ENCODE data around the gene SGCD.

Gene SGCD

GRCh38 chr5:156779436-156779835 lies 452.5 kb downstream of the SGCD start:
- Histone ChIP-seq H4K20me1 (ENCODE audit: insufficient read depth, low read length, poor library complexity, severe bottlenecking) (no peaks in the 10 kb centered on the region), H3K4me3 (ENCODE audit: low read length, poor library complexity, severe bottlenecking) (no peak overlapping the region), H3K4me1 (ENCODE audit: insufficient read depth, low read length, poor library complexity, severe bottlenecking) (peaks cover 18% of the 10 kb centered on the region), H2AFZ (ENCODE audit: low read length) (no peak overlapping the region), H3K9me3 (ENCODE audit: insufficient read depth, low read depth, low read length) (peaks cover 3% of the 10 kb centered on the region; the same call in 1 of the 2 replicates), H3K27me3 (ENCODE audit: insufficient read depth, low read length, poor library complexity, severe bottlenecking) (no peaks in the 10 kb centered on the region), H3K79me2 (ENCODE audit: insufficient read depth, low read length) (no peaks in the 10 kb centered on the region), H3F3A (ENCODE audit: low read depth) (no peaks in the 10 kb centered on the region), H3K9ac (ENCODE audit: low read depth, low read length, poor library complexity, severe bottlenecking) (no peak overlapping the region), H3K4me2 (ENCODE audit: low read depth, low read length, poor library complexity, severe bottlenecking) (no peak overlapping the region), H3K9me2 (replicated peaks; ENCODE audit: low read depth, low read length) (no peaks in the 10 kb centered on the region), H3K36me3 (ENCODE audit: insufficient read depth, low read length) (no peaks in the 10 kb centered on the region)
- TF ChIP-seq, protein P1, sequence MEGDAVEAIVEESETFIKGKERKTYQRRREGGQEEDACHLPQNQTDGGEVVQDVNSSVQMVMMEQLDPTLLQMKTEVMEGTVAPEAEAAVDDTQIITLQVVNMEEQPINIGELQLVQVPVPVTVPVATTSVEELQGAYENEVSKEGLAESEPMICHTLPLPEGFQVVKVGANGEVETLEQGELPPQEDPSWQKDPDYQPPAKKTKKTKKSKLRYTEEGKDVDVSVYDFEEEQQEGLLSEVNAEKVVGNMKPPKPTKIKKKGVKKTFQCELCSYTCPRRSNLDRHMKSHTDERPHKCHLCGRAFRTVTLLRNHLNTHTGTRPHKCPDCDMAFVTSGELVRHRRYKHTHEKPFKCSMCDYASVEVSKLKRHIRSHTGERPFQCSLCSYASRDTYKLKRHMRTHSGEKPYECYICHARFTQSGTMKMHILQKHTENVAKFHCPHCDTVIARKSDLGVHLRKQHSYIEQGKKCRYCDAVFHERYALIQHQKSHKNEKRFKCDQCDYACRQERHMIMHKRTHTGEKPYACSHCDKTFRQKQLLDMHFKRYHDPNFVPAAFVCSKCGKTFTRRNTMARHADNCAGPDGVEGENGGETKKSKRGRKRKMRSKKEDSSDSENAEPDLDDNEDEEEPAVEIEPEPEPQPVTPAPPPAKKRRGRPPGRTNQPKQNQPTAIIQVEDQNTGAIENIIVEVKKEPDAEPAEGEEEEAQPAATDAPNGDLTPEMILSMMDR (conservative IDR thresholded peaks at IDR 0.05; ENCODE audit: low read length), result no peak
- no peak for TF ChIP-seq EZH2phosphoT487 (IDR thresholded peaks at IDR 0.05; ENCODE audit: borderline replicate concordance)

DNA sequence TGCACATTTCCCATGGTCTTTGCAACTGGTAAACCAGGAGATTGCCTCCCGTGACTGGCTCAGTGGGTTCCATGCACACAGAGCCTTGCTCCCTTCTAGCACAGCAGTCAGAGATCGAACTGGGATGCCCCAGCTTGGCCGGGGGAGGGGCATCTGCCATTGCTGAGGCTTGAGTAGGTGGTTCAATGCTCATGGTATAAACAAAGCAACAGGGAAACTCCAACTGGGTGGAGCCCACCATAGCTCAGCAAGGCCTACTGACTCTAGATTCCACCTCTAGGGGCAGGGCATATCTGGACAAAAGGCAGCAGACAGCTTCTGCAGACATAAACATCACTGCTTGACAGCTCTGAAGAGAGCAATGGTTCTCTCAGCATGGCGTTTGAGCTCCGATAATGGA lies 456.1 kb downstream of the SGCD start:
- H3K4me2 ChIP-seq (ENCODE audit: low read depth, low read length, poor library complexity, severe bottlenecking), result no peak overlapping the region
- H3K27me3 ChIP-seq (ENCODE audit: insufficient read depth, low read length, poor library complexity, severe bottlenecking), result no peaks in the 10 kb centered on the region
- no peak overlapping the region for H3K4me3 ChIP-seq (ENCODE audit: low read length, poor library complexity, severe bottlenecking)
- H3K36me3 ChIP-seq (ENCODE audit: insufficient read depth, low read length), result no peaks in the 10 kb centered on the region
- no peak overlapping the region for H2AFZ ChIP-seq (ENCODE audit: low read length)
- H3K9me3 ChIP-seq (ENCODE audit: insufficient read depth, low read depth, low read length), result no peaks in the 10 kb centered on the region
- TF ChIP-seq, protein P1 (conservative IDR thresholded peaks at IDR 0.05; ENCODE audit: low read length), result no peak; the same call in 1 of the 2 replicates
- no peaks in the 10 kb centered on the region for H3K79me2 ChIP-seq (ENCODE audit: insufficient read depth, low read length)
- no peak overlapping the region for H3K9ac ChIP-seq (ENCODE audit: low read depth, low read length, poor library complexity, severe bottlenecking)
- H3K4me1 ChIP-seq (ENCODE audit: insufficient read depth, low read length, poor library complexity, severe bottlenecking), result peaks cover 9% of the 10 kb centered on the region
- no peaks in the 10 kb centered on the region for H3F3A ChIP-seq (ENCODE audit: low read depth)
- no peaks in the 10 kb centered on the region for H3K9me2 ChIP-seq (replicated peaks; ENCODE audit: low read depth, low read length)
- H4K20me1 ChIP-seq (ENCODE audit: insufficient read depth, low read length, poor library complexity, severe bottlenecking), result no peaks in the 10 kb centered on the region

DNA sequence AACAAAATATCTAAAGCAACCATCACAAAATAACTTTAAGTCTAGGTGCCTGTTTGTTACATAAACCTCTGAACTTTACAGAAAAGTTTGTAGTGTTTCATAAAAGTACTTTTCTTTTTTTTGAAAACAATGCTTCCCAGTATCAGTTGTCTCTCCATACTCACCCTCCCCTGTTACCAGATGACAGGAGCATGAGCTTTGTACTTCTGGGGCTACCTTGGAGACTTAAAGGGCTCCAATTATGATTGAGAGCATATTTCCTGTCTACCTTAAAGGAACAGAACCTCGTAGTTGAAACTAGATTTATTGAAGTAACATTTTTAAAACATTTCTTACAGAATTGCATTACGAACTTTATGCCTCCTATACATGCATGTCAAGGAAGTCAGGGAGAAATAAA lies 467.7 kb downstream of the SGCD start:
- no peaks in the 10 kb centered on the region for H4K20me1 ChIP-seq (ENCODE audit: insufficient read depth, low read length, poor library complexity, severe bottlenecking)
- H3K79me2 ChIP-seq (ENCODE audit: insufficient read depth, low read length), result no peaks in the 10 kb centered on the region
- TF ChIP-seq EZH2phosphoT487 (IDR thresholded peaks at IDR 0.05; ENCODE audit: borderline replicate concordance), result no peak
- TF ChIP-seq, protein P1 (conservative IDR thresholded peaks at IDR 0.05; ENCODE audit: low read length), result no peak
- no peaks in the 10 kb centered on the region for H3K9me2 ChIP-seq (replicated peaks; ENCODE audit: low read depth, low read length)
- peak overlapping the region; percentile 41 for H3K4me3 ChIP-seq (ENCODE audit: low read length, poor library complexity, severe bottlenecking)
- H3K4me2 ChIP-seq (ENCODE audit: low read depth, low read length, poor library complexity, severe bottlenecking), result peak overlapping the region; percentile 64
- no peaks in the 10 kb centered on the region for H3K27me3 ChIP-seq (ENCODE audit: insufficient read depth, low read length, poor library complexity, severe bottlenecking)
- no peaks in the 10 kb centered on the region for H3K9me3 ChIP-seq (ENCODE audit: insufficient read depth, low read depth, low read length)
- peak overlapping the region; percentile 53 for H3K9ac ChIP-seq (ENCODE audit: low read depth, low read length, poor library complexity, severe bottlenecking)
- peak overlapping the region; percentile 73; the same call in 1 of the 2 replicates for H2AFZ ChIP-seq (ENCODE audit: low read length)
- H3K36me3 ChIP-seq (ENCODE audit: insufficient read depth, low read length), result no peaks in the 10 kb centered on the region
- H3F3A ChIP-seq (ENCODE audit: low read depth), result no peaks in the 10 kb centered on the region
- peaks cover 16% of the 10 kb centered on the region for H3K4me1 ChIP-seq (ENCODE audit: insufficient read depth, low read length, poor library complexity, severe bottlenecking)

All from Loucy (cell line).